CD4-positive, alpha-beta T cell treated with Interleukin-10 for 1 hour (primary cell): ENCODE results near the gene DNM3.
"Not testable (repeated sequence)": the region's sequence is repeated elsewhere in the genome, so short reads cannot be mapped to it uniquely, and the experiment has no call there.

Source experiments
- DNase-seq: peaks from one replicate; pipeline ENCODE4 v3.0.0-alpha.2; 2020

DNM3 gene

DNA sequence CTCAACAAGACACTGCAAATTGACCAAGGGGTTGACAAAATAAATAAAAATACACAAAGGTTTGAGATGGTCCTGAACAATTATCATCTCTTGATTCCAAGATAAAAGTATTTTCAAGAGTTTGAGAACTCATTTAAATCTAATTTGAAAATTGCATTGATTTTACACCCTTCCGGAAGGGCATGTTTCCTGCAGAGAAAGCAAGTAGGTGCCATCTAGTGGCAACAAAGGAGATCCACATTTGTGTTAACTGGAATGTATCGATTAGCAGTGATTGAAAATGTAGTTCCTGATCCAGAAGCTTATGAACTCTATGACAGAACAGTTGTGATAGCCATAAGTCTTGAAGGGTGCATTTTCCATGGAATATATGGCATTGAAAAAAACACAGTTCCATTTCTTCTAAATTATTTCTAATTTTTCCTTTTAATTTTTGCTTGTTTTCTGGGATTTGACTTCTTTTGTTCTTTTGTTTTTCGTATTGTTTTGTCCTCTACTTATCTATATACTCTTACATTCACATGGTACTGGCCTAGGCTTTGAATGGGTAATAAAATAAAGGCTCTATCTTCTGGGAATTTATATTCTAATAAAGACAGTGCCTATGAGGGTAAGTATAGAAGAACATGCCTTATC is 143.7 kb downstream of the DNM3 start:
- DNase-seq = peak; percentile 60

GRCh38 chr1:171985639-171986038 is 144.3 kb downstream of the DNM3 start:
- no peak for DNase-seq

- DNase-seq = no peak
These were observed 147.1 kb downstream of the DNM3 start for GRCh38 chr1:171988243-171988885.

DNA sequence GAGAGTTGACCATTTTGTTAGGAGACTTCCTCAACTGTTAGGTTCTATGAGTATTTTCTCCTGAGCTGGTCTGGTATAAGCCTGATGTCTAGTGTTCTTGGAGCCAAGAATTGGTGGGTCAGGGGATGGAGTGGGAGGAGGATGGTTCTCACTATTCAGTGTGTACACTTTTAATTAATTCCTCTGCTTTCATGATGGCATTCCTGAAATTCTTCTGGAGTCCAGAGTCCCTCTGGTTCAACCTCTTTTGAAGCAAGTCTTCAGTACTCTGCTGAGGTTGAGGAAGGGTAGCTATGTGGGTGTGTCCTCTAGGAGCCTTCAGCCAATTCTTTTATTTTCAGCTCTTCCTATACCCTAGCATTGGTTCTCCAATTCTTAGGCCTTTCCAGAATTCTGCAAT is 149.1 kb downstream of the DNM3 start:
- no peak for DNase-seq

GRCh38 chr1:171994293-171994692 is 153.0 kb downstream of the DNM3 start:
- no peak for DNase-seq

- DNase-seq = no peak
These were observed 154.3 kb downstream of the DNM3 start for GRCh38 chr1:171995573-171995972.

- DNase-seq = no peak
These were observed 156.6 kb downstream of the DNM3 start for GRCh38 chr1:171997936-171998335.

- no peak for DNase-seq
These were observed 157.4 kb downstream of the DNM3 start for GRCh38 chr1:171998711-171999110.

DNA sequence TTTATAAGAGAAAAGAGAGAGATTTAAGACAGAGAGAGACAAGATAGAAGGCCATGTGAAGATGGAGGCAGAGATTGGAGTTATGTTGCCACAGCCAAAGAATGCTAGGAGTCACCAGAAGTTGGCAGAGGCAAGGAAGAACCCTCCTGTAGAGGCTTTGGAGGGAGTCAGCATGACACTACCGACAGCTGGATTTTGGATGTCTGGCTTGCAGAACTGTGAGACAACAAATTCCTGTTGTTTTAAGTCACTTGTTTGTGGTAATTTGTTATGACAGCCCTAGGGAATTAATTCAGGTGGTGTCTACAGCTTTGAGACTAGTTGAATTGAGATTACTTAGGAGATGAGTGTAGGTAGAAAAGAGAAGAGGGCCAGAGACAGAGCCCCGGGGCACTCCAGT is 158.5 kb downstream of the DNM3 start:
- no peak for DNase-seq

DNA sequence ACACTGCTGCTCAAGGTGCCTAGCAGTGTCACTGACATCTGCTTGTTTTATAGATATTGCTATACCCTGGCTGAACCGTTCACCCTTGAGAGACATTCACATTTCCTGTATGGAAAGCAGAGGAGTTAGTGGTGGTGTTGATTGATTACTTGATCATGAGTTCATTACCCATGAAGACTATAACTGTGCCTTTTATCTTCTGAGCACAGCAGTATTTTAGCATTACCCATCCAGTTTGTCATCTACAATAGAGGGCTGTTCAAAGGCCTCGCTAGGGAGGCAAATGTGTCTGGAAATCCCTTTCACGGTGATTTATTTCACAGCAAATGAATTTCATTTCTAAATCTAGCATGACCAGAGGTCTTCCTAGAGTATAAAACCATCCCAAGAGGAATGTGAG is 160.0 kb downstream of the DNM3 start:
- DNase-seq = no peak

GRCh38 chr1:172002725-172003345 is 161.5 kb downstream of the DNM3 start:
- DNase-seq = peak; percentile 54

- DNase-seq = no peak
These were observed 162.7 kb downstream of the DNM3 start for GRCh38 chr1:172003766-172004530.

- no peak for DNase-seq
These were observed 163.4 kb downstream of the DNM3 start for GRCh38 chr1:172004671-172005070.

- no peak for DNase-seq
These were observed 164.6 kb downstream of the DNM3 start for GRCh38 chr1:172005856-172006255.

DNA sequence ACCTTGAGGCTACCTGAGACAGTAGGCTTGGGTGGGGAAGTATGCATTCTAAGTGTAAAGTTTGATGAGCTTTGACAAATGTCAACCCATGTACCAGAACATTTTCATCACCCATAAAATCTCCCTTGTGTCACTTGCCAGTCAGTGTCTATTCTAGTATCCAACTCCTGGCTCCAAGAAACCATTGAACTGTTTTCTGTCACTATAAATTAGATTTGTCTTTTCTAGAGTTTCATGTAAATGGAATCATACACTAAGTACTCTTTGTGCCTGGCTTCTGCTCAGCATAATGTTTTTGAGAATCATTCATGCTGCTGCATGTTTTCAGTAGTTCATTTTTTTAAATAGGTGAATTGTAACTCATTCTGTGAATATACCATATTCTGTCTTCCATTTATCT is 165.4 kb downstream of the DNM3 start:
- no peak for DNase-seq

GRCh38 chr1:172018727-172019311 is 177.5 kb downstream of the DNM3 start:
- DNase-seq = no peak

DNA sequence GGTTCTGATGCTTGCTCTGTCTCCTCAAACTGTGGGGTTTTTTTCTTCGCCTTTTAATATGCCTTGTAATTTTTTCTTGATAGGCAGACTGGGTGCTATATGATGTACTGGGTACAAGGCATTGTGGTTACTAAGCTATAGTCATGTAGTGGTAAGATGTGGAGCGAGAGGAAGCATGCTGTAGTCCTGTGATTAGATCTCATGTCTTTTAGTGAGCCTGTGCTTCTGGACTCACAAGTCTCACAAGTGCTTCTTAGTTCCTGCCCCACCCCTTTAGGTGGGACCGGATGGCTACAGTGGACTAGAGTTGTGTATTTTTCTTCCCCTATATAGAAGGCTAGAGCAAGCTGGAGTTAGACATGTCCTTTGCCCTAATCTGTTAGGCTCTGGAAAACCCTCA is 178.7 kb downstream of the DNM3 start:
- no peak for DNase-seq

- no peak for DNase-seq
These were observed 183.2 kb downstream of the DNM3 start for GRCh38 chr1:172024516-172024915.

GRCh38 chr1:172024944-172025738 is 183.8 kb downstream of the DNM3 start:
- DNase-seq = not testable (repeated sequence)

GRCh38 chr1:172040466-172040865 is 199.2 kb downstream of the DNM3 start:
- DNase-seq = no peak

DNA sequence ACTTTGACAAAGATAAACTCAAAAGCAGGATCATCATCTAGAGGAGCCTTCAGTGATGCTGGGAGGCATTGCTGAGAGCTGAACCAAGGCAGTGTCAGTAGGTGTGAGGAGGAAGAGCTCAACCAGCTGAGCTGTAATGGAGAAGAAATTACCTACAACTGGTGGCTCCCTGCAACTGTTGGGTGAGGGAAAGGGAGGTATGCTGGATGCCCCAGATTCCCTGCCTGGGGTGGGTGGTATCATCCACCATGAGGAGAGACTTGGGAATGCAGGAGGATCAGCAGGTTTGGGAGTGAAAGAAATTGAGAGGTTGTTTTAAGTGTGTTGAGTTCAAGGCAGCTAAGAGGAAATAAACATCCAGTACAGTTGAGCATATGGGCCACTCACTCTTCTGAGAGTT is 199.8 kb downstream of the DNM3 start:
- DNase-seq = no peak

DNA sequence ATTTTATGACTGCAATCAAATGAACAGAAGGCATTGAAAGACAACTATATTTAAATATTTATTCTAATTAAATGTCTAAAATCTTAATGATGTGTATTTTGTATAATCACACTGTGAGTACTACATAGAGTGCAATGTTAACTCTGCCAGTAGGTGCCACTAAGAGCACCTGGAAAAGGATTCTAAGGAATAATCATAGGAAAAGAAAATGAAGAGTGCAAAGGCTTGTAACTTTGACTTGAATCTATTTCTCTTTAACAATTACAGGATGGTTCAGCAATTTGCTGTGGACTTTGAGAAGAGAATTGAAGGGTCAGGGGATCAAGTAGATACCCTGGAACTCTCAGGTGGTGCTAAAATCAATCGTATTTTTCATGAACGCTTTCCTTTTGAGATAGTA is 200.4 kb downstream of the DNM3 start:
- no peak for DNase-seq

GRCh38 chr1:172043900-172044299 is 202.6 kb downstream of the DNM3 start:
- no peak for DNase-seq
